Astrocyte (in vitro differentiated cells and primary cell): Measurements from ENCODE around the gene SLC25A21. TPM values are rescaled to one million over a fixed set of nuclear protein-coding genes. Genes with fewer than 3 reads are reported as not detected.
"Not testable (repeated sequence)": the region's sequence is repeated elsewhere in the genome, so short reads cannot be mapped to it uniquely, and the experiment has no call there.

Experiments
- DNase-seq: peaks from one replicate; pipeline ENCODE4 v3.0.0-alpha.2; 2010; ENCODE audit warnings: low read depth
- FAIRE-seq: peaks from 2 replicates; lab custom pipeline; 2011; peaks lifted over from hg19 to GRCh38; lab: Jason Lieb, UNC
- H2AFZ ChIP-seq: 2 replicates; pipeline ENCODE4 v1.6.0; 2012; ENCODE audit warnings: low read depth, low read length, inconsistent platforms
- H3K27ac ChIP-seq: 2 replicates; pipeline ENCODE4 v1.5.1; 2011; ENCODE audit warnings: low read depth, low read length, inconsistent platforms
- H3K27me3 ChIP-seq: 2 replicates; pipeline ENCODE4 v1.6.0; 2011; ENCODE audit warnings: low read length, inconsistent platforms; ENCODE audit not compliant: insufficient read depth
- H3K36me3 ChIP-seq: 2 replicates; pipeline ENCODE4 v1.5.1; 2011; ENCODE audit warnings: low read length, inconsistent platforms; ENCODE audit not compliant: insufficient read depth
- H3K4me1 ChIP-seq: 2 replicates; pipeline ENCODE4 v1.5.1; 2011; ENCODE audit warnings: low read length, inconsistent platforms; ENCODE audit not compliant: insufficient read depth
- H3K4me2 ChIP-seq: 2 replicates; pipeline ENCODE4 v1.6.0; 2012; ENCODE audit warnings: low read length, inconsistent platforms
- H3K4me3 ChIP-seq: 2 replicates; pipeline ENCODE4 v1.5.1; 2011; ENCODE audit warnings: low read depth, mild to moderate bottlenecking, low read length, inconsistent platforms; ENCODE audit not compliant: insufficient read depth
- H3K79me2 ChIP-seq: 2 replicates; pipeline ENCODE4 v1.6.0; 2012; ENCODE audit warnings: mild to moderate bottlenecking, low read length, inconsistent platforms; ENCODE audit not compliant: insufficient read depth
- H3K9ac ChIP-seq: 2 replicates; pipeline ENCODE4 v1.6.0; 2012; ENCODE audit warnings: mild to moderate bottlenecking, low read length, inconsistent platforms
- H3K9me3 ChIP-seq: 2 replicates; pipeline ENCODE4 v1.5.1; 2012; ENCODE audit warnings: low read depth, mild to moderate bottlenecking, low read length, inconsistent platforms; ENCODE audit not compliant: insufficient read depth
- H4K20me1 ChIP-seq: 2 replicates; pipeline ENCODE4 v1.6.0; 2012; ENCODE audit warnings: low read length, inconsistent platforms; ENCODE audit not compliant: insufficient read depth
- H3K27ac Mint-ChIP-seq: one replicate; pipeline ENCODE4 v1.8.0; 2021; ENCODE audit warnings: mild to moderate bottlenecking, mixed read lengths; ENCODE audit not compliant: unreplicated experiment
- H3K27me3 Mint-ChIP-seq: one replicate; pipeline ENCODE4 v1.8.0; 2021; ENCODE audit warnings: low read depth, mixed read lengths; ENCODE audit not compliant: unreplicated experiment
- H3K36me3 Mint-ChIP-seq: one replicate; pipeline ENCODE4 v1.8.0; 2021; ENCODE audit warnings: low read depth, mixed read lengths; ENCODE audit not compliant: unreplicated experiment
- H3K4me1 Mint-ChIP-seq: one replicate; pipeline ENCODE4 v1.8.0; 2021; ENCODE audit warnings: low read depth, mixed read lengths; ENCODE audit not compliant: unreplicated experiment
- H3K4me3 Mint-ChIP-seq: one replicate; pipeline ENCODE4 v1.8.0; 2021; ENCODE audit warnings: mild to moderate bottlenecking, moderate library complexity, mixed read lengths; ENCODE audit not compliant: unreplicated experiment
- H3K9me3 Mint-ChIP-seq: one replicate; pipeline ENCODE4 v1.8.0; 2021; ENCODE audit warnings: mild to moderate bottlenecking, mixed read lengths; ENCODE audit not compliant: unreplicated experiment
- EZH2 ChIP-seq: IDR thresholded peaks from 2 replicates; pipeline ENCODE4 v1.6.1; 2012; ENCODE audit warnings: mild to moderate bottlenecking, low read length, inconsistent platforms; ENCODE audit not compliant: insufficient read depth
- total RNA-seq: library from RNA; stranded (reverse); gene quantifications from 2 replicates; pipeline ENCODE4 v1.2.1, GENCODE V29; 2021
- TF ChIP-seq, protein P1 (sequence below): IDR thresholded peaks from 2 replicates; pipeline ENCODE4 v1.5.1; 2011; ENCODE audit warnings: low read depth, mild to moderate bottlenecking, inconsistent platforms, low read length, moderate library complexity; ENCODE audit not compliant: insufficient read depth

The SLC25A21 gene
- total RNA-seq, 1 donor from 2014 or later = 1.5 TPM

DNA sequence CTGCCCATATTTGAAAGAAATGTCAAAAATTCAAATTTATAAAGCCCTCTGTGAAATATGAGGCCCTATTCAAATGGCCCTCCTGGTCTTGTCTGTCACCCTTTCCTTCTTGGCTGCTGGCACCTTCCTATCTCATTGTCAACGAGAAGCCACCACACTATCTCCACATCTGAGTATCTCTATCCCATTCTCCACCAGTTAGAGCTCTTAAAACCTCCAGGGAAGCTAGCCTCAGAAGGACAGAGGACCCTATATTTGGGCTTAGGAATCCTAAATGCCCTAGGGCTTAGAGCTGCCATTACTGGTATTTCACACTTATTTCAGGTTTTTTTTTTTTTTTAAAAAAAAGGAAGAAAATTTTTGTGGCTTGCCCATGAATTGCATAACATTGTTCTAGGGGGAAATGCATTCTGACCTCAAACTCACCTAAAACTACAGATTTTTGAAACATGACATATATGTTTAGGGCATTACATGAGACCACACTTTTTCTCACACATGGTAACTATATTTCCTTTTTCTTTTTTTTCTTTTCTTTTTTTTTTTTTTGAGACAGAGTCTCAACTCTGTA, 25.0 kb downstream of the SLC25A21 start:
- DNase-seq = peak; percentile 36
- peaks cover 3% of the 10 kb centered on the region for H3K27me3 Mint-ChIP-seq
- FAIRE-seq = no peak

DNA sequence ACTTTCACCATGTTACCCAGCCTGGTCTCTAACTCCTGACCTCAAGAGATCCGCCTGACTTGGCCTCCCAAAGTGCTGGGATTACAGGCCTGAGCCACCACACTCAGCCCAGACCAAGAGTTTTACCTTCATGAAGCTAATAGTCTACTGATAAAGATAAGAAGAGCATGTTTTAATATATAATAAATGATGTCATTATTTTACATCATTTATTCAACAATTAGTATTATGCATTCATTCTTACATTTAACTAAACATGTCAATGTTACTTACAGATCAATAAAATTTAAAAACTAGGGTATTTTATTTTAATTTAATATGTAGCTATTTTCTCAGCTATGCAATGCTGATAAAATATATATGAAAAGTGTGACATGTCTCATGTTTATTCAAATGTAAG, 26.0 kb downstream of the SLC25A21 start:
- not testable (repeated sequence) for H3K9ac ChIP-seq, DNase-seq, H3K4me3 Mint-ChIP-seq, H3K4me3 ChIP-seq, H3K9me3 ChIP-seq, H3K4me2 ChIP-seq, H3K27me3 ChIP-seq, H3K27me3 Mint-ChIP-seq, H3K27ac ChIP-seq, H2AFZ ChIP-seq, H4K20me1 ChIP-seq, H3K36me3 Mint-ChIP-seq, H3K9me3 Mint-ChIP-seq, H3K36me3 ChIP-seq, H3K27ac Mint-ChIP-seq, FAIRE-seq, H3K79me2 ChIP-seq
- H3K4me1 Mint-ChIP-seq = peaks cover 19% of the 10 kb centered on the region
- H3K4me1 ChIP-seq = peaks cover 13% of the 10 kb centered on the region

More for the DNA sequence above, 25.0 kb downstream of the SLC25A21 start:
- Histone ChIP-seq H3K4me3 (no peak overlapping the region), H3K9ac (no peak overlapping the region), H3K4me2 (no peak overlapping the region), H3K79me2 (no peaks in the 10 kb centered on the region), H3K27me3 (no peaks in the 10 kb centered on the region), H3K36me3 (no peaks in the 10 kb centered on the region), H4K20me1 (no peaks in the 10 kb centered on the region), H3K9me3 (no peaks in the 10 kb centered on the region), H3K4me1 (peaks cover 13% of the 10 kb centered on the region), H3K27ac (no peak overlapping the region), H2AFZ (no peak overlapping the region)
- Mint-ChIP-seq H3K4me1 (peaks cover 14% of the 10 kb centered on the region), H3K4me3 (no peak overlapping the region), H3K36me3 (no peaks in the 10 kb centered on the region), H3K27ac (peak overlapping the region; percentile 16), H3K9me3 (no peaks in the 10 kb centered on the region)
- no peak for TF ChIP-seq EZH2
- TF ChIP-seq, protein P1, sequence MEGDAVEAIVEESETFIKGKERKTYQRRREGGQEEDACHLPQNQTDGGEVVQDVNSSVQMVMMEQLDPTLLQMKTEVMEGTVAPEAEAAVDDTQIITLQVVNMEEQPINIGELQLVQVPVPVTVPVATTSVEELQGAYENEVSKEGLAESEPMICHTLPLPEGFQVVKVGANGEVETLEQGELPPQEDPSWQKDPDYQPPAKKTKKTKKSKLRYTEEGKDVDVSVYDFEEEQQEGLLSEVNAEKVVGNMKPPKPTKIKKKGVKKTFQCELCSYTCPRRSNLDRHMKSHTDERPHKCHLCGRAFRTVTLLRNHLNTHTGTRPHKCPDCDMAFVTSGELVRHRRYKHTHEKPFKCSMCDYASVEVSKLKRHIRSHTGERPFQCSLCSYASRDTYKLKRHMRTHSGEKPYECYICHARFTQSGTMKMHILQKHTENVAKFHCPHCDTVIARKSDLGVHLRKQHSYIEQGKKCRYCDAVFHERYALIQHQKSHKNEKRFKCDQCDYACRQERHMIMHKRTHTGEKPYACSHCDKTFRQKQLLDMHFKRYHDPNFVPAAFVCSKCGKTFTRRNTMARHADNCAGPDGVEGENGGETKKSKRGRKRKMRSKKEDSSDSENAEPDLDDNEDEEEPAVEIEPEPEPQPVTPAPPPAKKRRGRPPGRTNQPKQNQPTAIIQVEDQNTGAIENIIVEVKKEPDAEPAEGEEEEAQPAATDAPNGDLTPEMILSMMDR = no peak

DNA sequence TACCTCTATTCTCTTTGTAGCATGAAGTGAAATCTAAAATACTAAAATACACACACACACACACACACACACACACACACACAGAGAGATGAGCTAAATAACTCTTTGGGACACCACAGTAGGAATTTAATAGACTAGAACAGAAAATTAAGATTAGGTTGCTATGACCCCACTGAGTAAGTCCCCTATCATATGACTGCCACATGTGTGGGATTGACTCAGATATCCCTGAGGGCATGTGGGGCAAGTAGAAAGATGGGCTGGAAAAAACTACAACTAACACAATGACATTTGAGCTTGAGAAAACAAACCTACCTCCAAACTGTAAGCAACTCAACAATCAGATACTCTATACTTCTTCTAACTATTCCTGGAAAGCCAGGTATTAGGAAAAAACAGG, 27.0 kb downstream of the SLC25A21 start:
- Histone ChIP-seq H3K4me2 (no peak overlapping the region), H3K27ac (no peak overlapping the region), H3K27me3 (no peaks in the 10 kb centered on the region), H3K9ac (no peak overlapping the region), H3K9me3 (no peaks in the 10 kb centered on the region), H3K4me1 (peaks cover 13% of the 10 kb centered on the region), H3K79me2 (no peaks in the 10 kb centered on the region), H2AFZ (no peak overlapping the region), H4K20me1 (no peaks in the 10 kb centered on the region), H3K36me3 (no peaks in the 10 kb centered on the region), H3K4me3 (no peak overlapping the region)
- DNase-seq = no peak
- no peaks in the 10 kb centered on the region for H3K27me3 Mint-ChIP-seq
- TF ChIP-seq EZH2 = no peak
- TF ChIP-seq, protein P1 = no peak
- H3K36me3 Mint-ChIP-seq = no peaks in the 10 kb centered on the region
- H3K4me1 Mint-ChIP-seq = peaks cover 19% of the 10 kb centered on the region
- no peaks in the 10 kb centered on the region for H3K9me3 Mint-ChIP-seq
- no peak overlapping the region for H3K27ac Mint-ChIP-seq
- H3K4me3 Mint-ChIP-seq = no peak overlapping the region
- no peak for FAIRE-seq
